ENCODE measurements around the gene NAV1. TPM values are rescaled to one million over a fixed set of nuclear protein-coding genes. Genes with fewer than 3 reads are reported as not detected.

The NAV1 gene
- total RNA-seq, 2 experiments from 2014 or later, result 1.3 TPM

GRCh38 chr1:201501144-201501543, 37.8 kb upstream of the NAV1 start:
- H3K4me3 Mint-ChIP-seq, result no peak overlapping the region
- no peaks in the 10 kb centered on the region for H3K27me3 Mint-ChIP-seq
- peaks cover 23% of the 10 kb centered on the region for H3K4me1 Mint-ChIP-seq

GRCh38 chr1:201501812-201502510, 37.0 kb upstream of the NAV1 start:
- Mint-ChIP-seq H3K36me3 (peaks cover 5% of the 10 kb centered on the region), H3K27me3 (no peaks in the 10 kb centered on the region), H3K27ac (no peak overlapping the region), H3K4me3 (no peak overlapping the region), H3K9me3 (no peaks in the 10 kb centered on the region), H3K4me1 (peaks cover 24% of the 10 kb centered on the region)
- DNase-seq, result no peak

More at GRCh38 chr1:201501144-201501543, 37.8 kb upstream of the NAV1 start:
- DNase-seq, result no peak
- Mint-ChIP-seq H3K36me3 (peaks cover 9% of the 10 kb centered on the region), H3K27ac (no peak overlapping the region), H3K9me3 (no peaks in the 10 kb centered on the region)

GRCh38 chr1:201502511-201502857, 36.4 kb upstream of the NAV1 start:
- Mint-ChIP-seq H3K4me3 (no peak overlapping the region), H3K27me3 (no peaks in the 10 kb centered on the region), H3K9me3 (no peaks in the 10 kb centered on the region), H3K36me3 (peaks cover 5% of the 10 kb centered on the region), H3K27ac (no peak overlapping the region), H3K4me1 (peaks cover 24% of the 10 kb centered on the region)
- no peak for DNase-seq

DNA sequence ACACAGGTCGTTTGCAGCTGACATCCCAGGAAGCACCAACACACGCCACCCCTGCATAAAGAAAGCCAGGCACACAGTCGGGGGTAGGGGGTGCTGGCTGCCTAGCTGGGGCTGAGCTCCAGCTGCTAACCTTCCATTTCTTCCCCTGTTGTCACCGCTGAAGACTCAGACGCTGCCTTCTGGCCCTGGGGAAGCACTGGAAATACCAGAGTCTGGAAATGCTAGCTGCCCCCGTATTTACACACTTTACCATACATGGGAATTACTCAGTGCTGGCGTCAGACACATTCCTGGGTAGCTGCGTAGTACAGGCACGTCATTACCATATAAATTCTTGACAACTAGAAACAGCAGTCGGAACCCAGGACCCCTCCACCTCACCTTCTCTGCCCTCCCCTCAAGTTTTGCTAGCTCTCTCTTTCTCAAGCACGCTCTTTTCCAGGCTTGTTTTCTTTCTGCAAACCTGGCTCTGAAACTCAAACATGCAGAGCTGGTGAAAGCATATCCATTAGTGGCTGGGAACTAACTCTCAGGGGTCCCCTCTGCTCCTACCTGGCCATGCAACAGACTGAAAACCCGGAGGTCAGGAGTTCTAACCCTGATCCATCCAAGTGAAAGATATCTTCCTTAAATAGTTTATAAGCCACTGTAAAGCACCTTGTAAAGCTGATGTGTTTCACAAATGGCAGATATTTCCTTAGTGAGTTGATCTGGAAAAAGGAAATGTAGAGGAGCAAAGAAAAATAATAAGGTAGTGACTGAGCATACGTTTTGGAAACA, 35.3 kb upstream of the NAV1 start:
- Mint-ChIP-seq H3K27ac (no peak overlapping the region), H3K9me3 (no peaks in the 10 kb centered on the region), H3K4me1 (peaks cover 30% of the 10 kb centered on the region), H3K4me3 (no peak overlapping the region), H3K27me3 (no peaks in the 10 kb centered on the region), H3K36me3 (peaks cover 5% of the 10 kb centered on the region)
- no peak for DNase-seq

- H3K4me3 Mint-ChIP-seq, result no peak overlapping the region
- DNase-seq, result no peak
- no peak overlapping the region for H3K27ac Mint-ChIP-seq
- no peaks in the 10 kb centered on the region for H3K9me3 Mint-ChIP-seq
- peaks cover 30% of the 10 kb centered on the region for H3K4me1 Mint-ChIP-seq
- peaks cover 5% of the 10 kb centered on the region for H3K36me3 Mint-ChIP-seq
- no peaks in the 10 kb centered on the region for H3K27me3 Mint-ChIP-seq
These were observed 34.7 kb upstream of the NAV1 start for GRCh38 chr1:201504179-201504631.

- Mint-ChIP-seq H3K4me3 (peak overlapping the region; percentile 87), H3K27ac (no peak overlapping the region), H3K27me3 (no peaks in the 10 kb centered on the region), H3K9me3 (no peaks in the 10 kb centered on the region), H3K36me3 (peaks cover 5% of the 10 kb centered on the region), H3K4me1 (peaks cover 30% of the 10 kb centered on the region)
- DNase-seq, result no peak
These were observed 34.0 kb upstream of the NAV1 start for GRCh38 chr1:201504799-201505502.

DNA sequence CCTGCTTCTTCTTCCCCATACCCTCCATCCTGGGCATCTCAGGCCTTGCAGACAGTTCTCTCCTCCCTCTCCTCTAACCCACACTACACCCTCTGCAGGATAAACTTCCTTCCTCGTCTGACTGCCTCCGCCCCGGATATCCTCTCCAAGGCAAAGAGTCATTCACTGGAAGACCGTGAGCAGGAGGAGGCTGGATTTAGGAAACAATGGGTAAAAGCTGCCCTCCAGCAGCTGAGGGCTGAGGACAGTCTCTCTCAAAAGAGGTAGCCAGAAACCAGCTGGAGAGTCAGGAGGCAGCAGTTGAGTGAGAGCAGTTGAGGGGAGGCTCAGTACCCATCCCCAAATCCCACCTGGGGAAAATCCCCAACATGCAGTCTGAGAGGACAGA, 33.4 kb upstream of the NAV1 start:
- Mint-ChIP-seq H3K4me3 (peak overlapping the region; percentile 87), H3K27ac (no peak overlapping the region), H3K4me1 (peaks cover 30% of the 10 kb centered on the region), H3K27me3 (no peaks in the 10 kb centered on the region), H3K36me3 (peaks cover 5% of the 10 kb centered on the region), H3K9me3 (no peaks in the 10 kb centered on the region)
- DNase-seq, result no peak

GRCh38 chr1:201506092-201506491, 32.8 kb upstream of the NAV1 start:
- H3K27ac Mint-ChIP-seq, result peak overlapping the region; percentile 82
- peak overlapping the region; percentile 87 for H3K4me3 Mint-ChIP-seq
- peaks cover 30% of the 10 kb centered on the region for H3K4me1 Mint-ChIP-seq
- H3K27me3 Mint-ChIP-seq, result no peaks in the 10 kb centered on the region
- no peak for DNase-seq
- peaks cover 5% of the 10 kb centered on the region for H3K36me3 Mint-ChIP-seq
- H3K9me3 Mint-ChIP-seq, result no peaks in the 10 kb centered on the region

DNA sequence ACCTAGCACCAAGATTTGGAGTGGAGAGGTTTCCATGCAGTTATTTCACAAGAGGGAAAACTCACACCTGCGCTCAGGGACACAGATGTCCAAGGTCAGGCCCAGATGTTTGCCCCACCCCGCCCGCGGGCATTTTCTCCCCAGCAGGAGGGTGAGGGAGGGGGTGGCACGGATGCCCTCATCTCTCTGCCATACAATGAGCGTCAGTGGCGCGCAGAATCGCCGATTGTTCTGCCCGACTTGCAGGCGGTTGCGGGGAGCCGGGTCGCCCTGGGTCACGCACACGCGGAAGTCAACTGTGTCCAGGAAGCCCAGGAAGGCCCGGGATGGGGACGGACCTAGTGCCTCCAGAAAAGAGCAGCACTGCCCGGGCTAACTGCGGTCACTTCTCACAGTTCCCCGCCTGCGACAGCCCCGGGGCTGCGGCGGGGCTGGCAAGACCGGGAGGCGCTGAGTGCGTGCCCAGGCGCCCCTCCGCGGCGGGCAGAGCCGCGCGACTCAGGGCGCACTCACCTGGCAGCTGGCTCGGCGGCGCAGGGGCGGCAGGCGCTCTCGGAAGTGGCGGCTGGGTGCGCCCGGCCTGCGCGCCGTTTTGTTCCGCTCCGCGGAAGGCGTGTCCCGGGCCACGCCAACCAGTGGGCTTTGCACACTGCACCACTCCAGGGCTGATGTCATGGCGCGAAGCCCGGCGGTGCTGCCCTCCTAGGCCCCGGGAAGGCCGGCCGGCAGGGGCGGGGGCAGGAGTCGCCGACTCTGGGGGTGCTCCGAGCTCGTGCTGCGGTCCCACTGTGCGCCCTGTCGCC, 32.2 kb upstream of the NAV1 start, which contains the start of gene CSRP1:
Gene CSRP1, minus strand, starts transcription at position 567 of the 803 bp plus-strand sequence. CDS start 10,820 bp downstream, outside the sequence.
- no peaks in the 10 kb centered on the region for H3K9me3 Mint-ChIP-seq
- peaks cover 30% of the 10 kb centered on the region for H3K4me1 Mint-ChIP-seq
- peak within 1 kb of the TSS; percentile 89 for H3K27ac Mint-ChIP-seq
- peak within 1 kb of the TSS; percentile 87 for H3K4me3 Mint-ChIP-seq
- peak; percentile 89 for DNase-seq
- no peaks in the 10 kb centered on the region for H3K27me3 Mint-ChIP-seq
- peaks cover 5% of the 10 kb centered on the region for H3K36me3 Mint-ChIP-seq

GRCh38 chr1:201507360-201507675, 31.6 kb upstream of the NAV1 start:
- Mint-ChIP-seq H3K27me3 (no peaks in the 10 kb centered on the region), H3K36me3 (peaks cover 5% of the 10 kb centered on the region), H3K4me1 (peaks cover 26% of the 10 kb centered on the region), H3K27ac (peak overlapping the region; percentile 89), H3K9me3 (no peaks in the 10 kb centered on the region), H3K4me3 (peak overlapping the region; percentile 87)
- no peak for DNase-seq

- DNase-seq, result no peak
- Mint-ChIP-seq H3K4me3 (no peak overlapping the region), H3K9me3 (no peaks in the 10 kb centered on the region), H3K4me1 (peaks cover 20% of the 10 kb centered on the region), H3K27ac (no peak overlapping the region), H3K27me3 (no peaks in the 10 kb centered on the region), H3K36me3 (peaks cover under 1% of the 10 kb centered on the region)
These were observed 30.1 kb upstream of the NAV1 start for GRCh38 chr1:201508809-201509208.

GRCh38 chr1:201509601-201510374, 29.1 kb upstream of the NAV1 start:
- H3K4me3 Mint-ChIP-seq, result no peak overlapping the region
- no peak for DNase-seq
- no peak overlapping the region for H3K27ac Mint-ChIP-seq
- H3K4me1 Mint-ChIP-seq, result peaks cover 18% of the 10 kb centered on the region
- H3K9me3 Mint-ChIP-seq, result no peaks in the 10 kb centered on the region
- no peaks in the 10 kb centered on the region for H3K27me3 Mint-ChIP-seq
- no peaks in the 10 kb centered on the region for H3K36me3 Mint-ChIP-seq

GRCh38 chr1:201510734-201511133, 28.2 kb upstream of the NAV1 start:
- no peaks in the 10 kb centered on the region for H3K27me3 Mint-ChIP-seq
- H3K36me3 Mint-ChIP-seq, result no peaks in the 10 kb centered on the region
- H3K27ac Mint-ChIP-seq, result no peak overlapping the region
- no peaks in the 10 kb centered on the region for H3K9me3 Mint-ChIP-seq
- H3K4me1 Mint-ChIP-seq, result peaks cover 16% of the 10 kb centered on the region
- DNase-seq, result no peak
- no peak overlapping the region for H3K4me3 Mint-ChIP-seq

DNA sequence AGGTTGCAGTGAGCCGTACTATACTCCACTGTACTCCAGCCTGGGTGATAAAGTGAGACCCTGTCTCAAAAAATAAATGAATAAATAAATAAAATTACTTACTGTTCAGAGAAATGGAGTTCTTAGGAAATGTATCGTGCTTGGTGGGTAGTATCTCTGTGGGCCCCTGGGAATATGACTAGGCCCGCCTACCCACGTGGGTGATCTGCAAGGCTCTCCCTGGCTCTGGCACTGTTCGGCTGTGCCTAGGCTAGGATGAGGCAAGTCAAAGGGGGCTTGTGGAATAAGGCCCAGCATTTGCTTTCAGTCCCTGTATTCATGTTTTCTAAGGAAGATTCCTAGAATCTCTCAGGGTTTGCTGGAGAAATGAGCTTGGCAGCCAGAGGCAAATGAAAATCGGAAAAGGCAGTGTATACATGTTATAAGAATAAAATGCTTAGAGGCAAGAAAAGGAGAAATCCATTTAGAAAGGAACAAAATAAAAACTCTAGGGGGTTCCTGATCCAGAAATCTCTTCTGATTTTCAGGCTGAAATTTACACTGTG, 27.5 kb upstream of the NAV1 start:
- H3K27me3 Mint-ChIP-seq, result no peaks in the 10 kb centered on the region
- H3K4me3 Mint-ChIP-seq, result no peak overlapping the region
- no peak for DNase-seq
- peaks cover 15% of the 10 kb centered on the region for H3K4me1 Mint-ChIP-seq
- H3K36me3 Mint-ChIP-seq, result no peaks in the 10 kb centered on the region
- H3K9me3 Mint-ChIP-seq, result no peaks in the 10 kb centered on the region
- H3K27ac Mint-ChIP-seq, result no peak overlapping the region

All from activated naive CD8-positive, alpha-beta T cell treated with anti-CD3 and anti-CD28 coated beads for 36 hours (primary cell).